Measurements from ENCODE around the gene PTPRM.

GRCh38 chr18:7895346-7895745, 328.2 kb downstream of the PTPRM start:
- TF ChIP-seq EZH2 (IDR thresholded peaks at IDR 0.05; ENCODE audit: borderline replicate concordance, low read depth, low read length, severe bottlenecking): no peak
- no peak for TF ChIP-seq CTCF (IDR thresholded peaks at IDR 0.05; ENCODE audit: borderline replicate concordance, extremely low read depth, low read length, poor library complexity, severe bottlenecking)

Measured in DND-41 (cell line).